ENCODE results near the gene A2ML1.
"Not testable (repeated sequence)": the region's sequence is repeated elsewhere in the genome, so short reads cannot be mapped to it uniquely, and the experiment has no call there.

Gene A2ML1

DNA sequence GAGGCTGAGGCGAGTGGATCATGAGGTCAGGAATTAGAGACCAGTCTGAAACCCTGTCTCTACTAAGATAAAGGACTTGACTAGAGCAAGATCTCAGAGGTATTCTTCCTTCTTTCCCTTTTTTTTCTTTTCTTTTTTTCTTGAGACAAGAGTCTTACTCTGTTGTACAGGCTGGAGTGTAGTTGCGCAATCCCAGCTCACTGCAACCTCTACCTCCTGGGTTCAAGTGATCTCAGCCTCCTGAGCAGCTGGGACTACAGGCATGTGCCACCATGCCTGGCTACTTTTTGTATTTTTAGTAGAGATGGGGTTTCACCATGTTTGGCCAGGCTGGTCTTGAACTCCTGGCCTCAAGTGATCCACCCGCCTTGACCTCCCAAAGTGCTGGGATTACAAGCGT lies 37.0 kb downstream of the A2ML1 start:
- DNase-seq: not testable (repeated sequence)

DNA sequence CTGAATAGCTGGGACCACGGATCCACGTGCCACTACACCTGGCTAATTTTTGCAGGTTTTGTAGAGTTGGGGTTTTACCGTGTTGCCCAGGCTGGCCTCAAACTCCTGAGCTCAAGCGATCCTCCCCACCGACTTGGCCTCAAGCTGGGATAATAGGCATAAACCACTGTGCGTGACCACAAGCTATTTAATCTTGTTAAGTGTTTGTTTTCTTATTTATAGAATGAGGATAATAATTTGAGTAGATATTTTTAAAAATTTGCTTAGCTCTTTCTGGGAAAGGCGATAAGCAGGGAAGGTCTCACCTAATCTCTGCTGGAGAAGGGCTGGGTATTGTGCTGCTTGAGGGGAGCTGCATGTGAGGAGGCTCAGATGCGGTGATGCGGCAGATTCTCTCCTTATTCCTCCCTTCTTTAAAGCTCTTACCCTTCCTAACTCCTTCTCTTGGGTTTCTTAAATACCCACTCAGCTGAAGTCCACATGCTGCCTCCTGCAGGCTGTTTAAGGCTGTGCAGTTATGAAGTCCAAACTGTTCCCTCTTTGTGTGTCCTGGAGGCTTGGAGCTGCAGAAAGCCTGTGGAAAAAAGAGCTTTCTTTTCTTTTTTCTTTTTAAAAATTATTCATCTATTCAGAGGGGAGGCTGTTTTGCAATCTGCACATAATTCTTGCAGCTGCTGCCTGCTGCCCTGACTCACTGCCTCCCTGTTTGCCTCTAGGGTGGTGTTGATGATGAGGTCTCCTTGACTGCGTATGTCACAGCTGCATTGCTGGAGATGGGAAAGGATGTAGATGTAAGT lies 37.9 kb downstream of the A2ML1 start:
- DNase-seq: peak; percentile 73 to 81 (median 77)

DNA sequence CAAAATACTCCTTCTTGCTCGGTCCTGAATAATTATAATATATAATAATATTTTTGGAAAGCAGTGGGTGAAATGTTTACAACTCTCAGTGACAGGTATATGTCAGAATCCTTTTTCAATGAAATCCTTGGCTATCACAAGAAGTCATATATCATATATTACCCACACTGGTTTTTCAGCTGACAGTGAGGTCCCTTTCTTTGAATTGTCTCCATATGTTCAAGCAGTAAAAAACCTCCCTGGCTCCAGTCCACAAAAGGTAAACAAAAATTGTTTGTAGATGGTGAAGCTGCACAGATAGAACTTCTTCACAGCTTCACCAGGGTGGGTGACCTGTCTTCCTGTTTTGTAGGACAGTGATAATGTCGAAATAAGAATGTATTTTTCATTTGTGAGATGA lies 44.0 kb downstream of the A2ML1 start:
- no peak for DNase-seq

DNA sequence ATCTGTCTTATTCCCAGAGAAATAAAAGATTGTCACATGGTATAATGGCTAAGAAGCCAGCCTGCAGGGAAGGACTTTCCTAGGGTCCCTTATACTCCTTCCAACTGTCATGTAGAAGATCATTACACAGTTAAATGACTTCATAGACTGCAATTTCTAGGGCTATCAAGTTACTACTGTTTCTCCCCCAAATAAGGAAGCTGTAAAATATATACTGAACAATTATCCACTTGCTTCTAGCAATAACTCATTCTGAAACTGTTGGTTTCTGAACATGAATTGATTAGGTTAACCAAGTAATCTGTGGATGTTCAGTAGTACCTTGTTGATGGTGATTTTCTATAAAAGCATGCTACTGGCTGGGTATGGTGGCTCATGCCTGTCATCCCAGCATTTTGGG lies 44.6 kb downstream of the A2ML1 start:
- no peak for DNase-seq

DNA sequence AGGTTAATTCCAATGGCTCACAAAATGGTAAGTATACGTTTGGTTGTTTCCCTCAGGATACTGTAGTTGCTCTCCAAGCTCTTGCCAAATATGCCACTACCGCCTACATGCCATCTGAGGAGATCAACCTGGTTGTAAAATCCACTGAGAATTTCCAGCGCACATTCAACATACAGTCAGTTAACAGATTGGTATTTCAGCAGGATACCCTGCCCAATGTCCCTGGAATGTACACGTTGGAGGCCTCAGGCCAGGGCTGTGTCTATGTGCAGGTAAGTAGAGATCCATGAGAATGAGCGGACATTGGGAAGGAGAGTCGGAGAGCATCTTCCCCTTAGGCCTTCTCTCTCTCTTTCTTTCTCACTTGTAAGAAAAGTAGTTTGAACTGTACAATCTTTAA lies 45.4 kb downstream of the A2ML1 start:
- no peak for DNase-seq

DNA sequence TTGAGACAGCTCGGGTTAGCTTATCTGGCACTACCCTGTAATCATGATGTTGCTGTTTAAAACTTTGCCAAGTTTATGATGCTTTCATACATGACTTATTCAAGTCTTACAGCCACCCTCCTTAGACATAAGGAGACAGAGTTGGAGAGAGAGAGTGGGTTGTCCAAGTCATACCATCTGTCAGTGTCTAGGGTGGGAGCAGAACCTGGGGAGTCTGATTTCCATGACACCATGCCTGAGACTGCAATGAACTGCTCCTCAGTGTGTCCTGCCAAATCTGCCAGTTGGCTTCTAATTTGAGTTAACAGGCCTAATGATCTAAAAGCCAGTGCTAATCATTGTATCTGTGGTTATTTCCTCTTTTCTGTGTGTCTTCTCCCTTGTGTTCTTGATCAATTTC lies 48.2 kb downstream of the A2ML1 start:
- peak in 1 of 4 experiments; percentile 11 for DNase-seq

DNA sequence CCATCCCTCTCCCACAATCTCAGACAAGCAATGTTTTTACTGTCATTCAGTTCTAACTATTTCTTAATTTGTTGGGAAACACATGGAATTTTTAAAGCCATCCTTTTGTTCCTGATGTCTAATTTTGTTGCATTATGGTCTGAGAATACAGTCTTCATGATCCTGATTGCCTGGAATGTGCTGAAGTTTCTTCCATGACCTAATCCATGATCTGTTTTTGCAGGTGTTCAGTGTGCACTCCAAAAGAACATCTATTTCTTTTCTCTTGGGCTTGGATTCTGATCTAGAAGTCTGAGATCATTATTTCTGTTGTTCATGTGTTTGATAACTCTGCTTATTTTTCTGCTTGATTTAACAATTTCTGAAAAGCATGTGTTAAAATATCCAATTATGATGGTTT lies 48.6 kb downstream of the A2ML1 start:
- DNase-seq: no peak

DNA sequence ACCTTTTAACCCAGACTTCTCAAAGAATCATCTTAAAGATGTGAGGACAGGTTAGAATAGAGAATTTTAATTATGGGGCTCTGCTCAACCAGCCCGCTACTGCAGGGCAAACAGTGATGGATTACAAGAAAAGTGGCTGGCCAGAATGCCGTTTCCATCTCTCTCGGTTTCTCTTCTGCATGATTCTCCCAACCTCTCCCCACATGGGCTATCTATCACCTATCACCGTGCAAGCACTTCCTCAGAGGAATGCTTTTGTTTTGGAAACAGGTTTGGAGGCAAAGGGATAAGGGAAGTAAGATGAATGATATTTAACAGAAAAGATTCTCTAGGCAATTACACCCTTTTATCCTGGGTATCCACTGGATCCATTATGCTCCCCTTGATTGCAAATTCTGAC lies 54.5 kb downstream of the A2ML1 start:
- DNase-seq: no peak

DNA sequence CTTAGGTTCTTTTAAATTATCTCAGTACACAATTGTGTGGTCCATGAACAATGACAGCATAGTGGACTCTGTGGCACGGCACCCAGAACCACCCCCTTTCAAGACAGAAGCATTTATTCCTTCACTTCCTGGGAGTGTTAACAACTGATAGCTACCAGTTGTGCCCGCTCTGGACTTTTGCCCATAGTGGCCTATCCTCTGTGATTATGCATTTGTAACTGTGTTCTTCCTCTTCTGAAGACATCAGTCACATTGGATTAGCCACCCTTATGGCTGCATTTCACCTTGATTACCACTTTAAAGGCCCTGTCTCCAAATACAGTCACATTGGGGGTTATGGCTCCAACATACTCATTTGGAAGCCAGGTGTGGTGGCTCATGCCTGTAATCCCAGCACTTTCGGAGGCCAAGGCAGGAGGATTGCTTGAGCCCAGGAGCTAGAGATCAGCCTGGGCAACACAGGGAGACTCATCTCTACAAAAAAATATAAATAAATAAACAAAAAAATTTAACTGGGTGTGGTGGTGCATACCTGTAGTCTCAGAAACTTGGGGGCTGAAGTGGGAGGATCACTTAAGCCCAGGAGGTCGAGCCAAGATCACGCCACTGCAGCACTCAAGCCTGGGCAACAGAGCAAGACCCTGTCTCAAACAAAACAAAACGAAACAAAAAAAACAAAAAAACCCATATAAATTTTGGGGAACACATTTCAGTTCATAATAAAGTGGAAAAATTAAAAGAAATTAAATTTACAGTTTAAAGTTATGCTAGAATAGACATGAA lies 64.3 kb downstream of the A2ML1 start:
- no peak for DNase-seq

DNA sequence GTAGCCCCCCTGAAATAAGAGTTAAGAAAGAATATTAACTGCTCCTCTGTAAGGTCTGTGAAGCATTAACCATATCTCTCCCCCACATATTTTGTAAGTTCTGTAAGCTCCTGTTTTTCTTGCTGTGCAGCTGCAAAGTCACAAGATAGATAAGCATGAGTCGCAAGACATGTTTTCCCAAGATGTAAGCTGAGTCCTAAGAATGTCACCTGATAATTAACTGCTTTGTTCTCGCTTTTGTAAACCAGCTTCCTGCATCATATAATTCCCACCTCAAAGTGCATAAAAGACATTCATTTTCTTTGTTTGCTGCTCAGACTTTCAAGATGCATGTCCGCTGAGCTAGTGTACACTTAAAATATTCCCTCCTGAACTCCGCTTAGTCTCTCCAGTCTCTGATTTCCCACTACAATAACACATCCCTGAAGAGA lies 64.9 kb downstream of the A2ML1 start:
- peak in 3 of 4 experiments; percentile 33 to 65 (median 52) for DNase-seq

DNA sequence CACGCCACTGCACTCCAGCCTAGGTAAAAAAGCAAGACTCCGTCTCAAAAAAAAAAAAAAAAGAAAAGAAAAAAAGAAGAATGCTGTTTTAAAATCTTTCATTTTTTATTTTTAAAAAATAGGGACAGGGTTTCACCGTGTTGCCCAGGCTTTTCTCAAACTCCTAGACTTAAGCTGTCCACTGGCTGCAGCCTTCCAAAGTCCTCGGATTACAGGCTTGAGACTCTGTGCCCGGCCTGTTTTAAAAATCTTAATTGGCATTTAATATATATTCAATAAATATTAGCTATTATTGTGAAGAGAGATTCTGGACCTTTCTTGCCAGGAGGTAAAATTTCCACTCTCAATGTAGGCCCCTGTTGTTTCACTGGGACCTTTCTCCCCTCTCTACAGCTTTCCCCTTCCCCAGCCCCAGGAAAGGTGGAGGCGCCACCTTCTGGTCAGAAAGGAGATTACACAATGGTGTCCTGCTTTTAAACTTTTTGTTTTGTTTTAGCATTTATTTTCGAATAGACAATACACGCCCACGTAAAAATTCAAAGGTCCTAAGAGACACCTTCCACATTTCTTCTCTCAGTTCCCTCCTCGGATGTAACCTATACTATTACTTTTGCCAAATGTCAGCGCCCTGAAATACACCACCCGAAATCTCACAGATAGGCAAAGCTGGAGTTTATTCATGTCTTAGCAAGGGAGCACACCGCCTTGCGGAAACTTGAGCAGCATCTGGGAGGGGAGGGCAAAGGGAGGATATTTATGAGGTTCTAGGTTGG lies 68.1 kb downstream of the A2ML1 start:
- DNase-seq: peak; percentile 71 to 81 (median 78)

DNA sequence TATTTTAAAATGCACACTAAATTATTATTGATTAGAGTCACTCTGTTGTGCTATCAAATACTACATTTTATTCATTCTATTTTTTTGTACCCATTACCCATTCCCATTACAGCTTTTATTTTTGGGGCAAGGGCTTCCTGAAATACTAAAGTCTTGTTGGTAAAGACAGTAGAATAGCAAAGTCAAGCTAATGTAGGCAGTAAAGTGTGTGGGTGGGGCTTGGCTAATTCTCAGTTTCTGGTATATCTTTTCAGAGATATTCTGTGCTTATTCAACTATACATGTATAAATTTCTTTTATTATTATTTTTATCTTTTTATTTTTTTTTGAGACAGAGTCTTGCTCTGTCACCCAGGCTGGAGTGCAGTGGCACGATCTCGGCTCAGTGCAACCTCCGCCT lies 69.6 kb downstream of the A2ML1 start:
- peak in 3 of 4 experiments; percentile 41 to 60 (median 60) for DNase-seq

DNA sequence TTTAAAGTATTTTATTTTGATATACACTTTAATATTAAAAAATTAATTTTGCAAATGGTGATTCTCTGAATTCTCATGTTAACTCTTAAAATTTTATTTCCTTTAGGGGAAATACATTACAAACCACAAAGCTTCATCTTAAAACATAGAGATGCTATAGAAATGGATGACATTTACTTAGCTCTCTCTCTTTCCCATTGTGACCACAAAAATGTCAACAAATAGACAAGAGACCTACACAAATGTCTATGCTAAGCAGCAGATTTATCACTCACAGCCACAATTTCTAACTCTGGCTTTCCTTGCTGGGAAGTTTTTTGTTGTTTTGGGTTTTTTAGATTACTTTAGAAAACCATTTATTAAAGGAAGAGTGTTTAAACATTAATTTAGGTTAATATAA lies 72.0 kb downstream of the A2ML1 start:
- DNase-seq: no peak

DNA sequence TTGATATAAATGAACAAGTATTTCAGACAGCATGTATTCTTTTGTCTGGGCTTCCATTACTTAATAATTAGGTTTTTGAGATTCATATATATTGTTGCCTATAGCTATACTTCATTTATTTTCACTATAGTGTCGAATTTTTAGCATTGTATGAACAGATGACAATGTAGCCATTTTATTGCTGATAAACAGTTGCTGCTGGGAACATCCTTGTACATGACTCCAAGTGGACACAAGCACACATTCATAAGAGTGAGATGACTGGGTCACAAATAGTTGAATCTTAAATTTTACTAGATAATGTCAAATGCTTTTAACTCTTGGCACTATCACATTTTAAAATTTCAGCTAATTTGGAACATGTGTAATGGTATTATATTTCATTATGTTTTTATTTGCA lies 72.6 kb downstream of the A2ML1 start:
- DNase-seq: no peak

DNA sequence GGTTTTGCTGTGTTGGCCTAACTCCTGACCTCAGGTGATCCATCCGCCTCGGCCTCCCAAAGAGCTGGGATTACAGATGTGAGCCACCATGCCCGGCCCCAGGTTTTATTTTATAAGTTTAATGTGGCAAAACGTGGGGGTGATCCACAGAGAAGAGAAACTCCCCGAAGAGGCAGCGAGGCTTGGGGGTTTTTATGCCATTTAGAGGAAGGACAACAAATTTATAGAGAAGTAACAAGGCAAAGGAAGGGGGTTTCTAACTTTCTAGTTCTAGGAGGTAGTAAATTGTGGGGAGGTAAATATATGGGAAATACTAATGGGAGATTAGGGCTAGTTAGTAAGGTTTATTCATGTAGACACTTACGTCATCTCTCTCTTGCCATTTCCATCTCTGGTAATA lies 74.7 kb downstream of the A2ML1 start:
- no peak for DNase-seq

DNA sequence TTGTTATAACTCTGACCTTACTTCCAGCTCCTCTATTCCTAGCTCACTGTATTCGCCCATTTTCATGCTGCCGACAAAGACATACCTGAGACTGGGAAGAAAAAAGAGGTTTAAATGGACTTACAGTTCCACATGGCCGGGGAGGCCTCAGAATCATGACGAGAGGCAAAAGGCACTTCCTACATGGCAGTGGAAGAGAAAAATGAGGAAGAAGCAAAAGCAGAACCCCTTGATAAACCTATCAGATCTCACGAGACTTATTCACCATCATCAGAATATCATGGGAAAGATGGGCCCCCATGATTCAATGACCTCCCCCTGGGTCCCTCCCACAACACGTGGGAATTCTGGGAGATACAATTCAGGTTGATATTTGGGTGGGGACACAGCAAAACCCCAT lies 77.4 kb downstream of the A2ML1 start:
- DNase-seq: peak; percentile 37 to 70 (median 50)

DNA sequence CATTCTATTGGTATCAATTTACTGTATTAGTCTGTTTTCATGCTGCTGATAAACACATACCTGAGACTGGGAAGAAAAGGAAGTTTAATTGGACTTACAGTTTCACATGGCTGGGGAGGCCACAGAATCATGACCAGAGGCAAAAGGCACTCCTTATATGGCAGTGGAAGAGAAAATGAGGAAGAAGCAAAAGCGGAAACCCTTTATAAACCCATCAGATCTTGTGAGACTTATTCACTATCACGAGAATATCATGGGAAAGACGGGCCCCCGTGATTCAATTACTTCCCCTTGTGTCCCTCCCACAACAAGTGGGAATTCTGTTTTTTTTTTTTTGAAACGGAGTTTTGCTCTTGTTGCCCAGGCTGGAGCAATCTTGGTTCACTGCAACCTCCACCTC lies 80.3 kb downstream of the A2ML1 start:
- DNase-seq: peak; percentile 83 to 96 (median 92)

DNA sequence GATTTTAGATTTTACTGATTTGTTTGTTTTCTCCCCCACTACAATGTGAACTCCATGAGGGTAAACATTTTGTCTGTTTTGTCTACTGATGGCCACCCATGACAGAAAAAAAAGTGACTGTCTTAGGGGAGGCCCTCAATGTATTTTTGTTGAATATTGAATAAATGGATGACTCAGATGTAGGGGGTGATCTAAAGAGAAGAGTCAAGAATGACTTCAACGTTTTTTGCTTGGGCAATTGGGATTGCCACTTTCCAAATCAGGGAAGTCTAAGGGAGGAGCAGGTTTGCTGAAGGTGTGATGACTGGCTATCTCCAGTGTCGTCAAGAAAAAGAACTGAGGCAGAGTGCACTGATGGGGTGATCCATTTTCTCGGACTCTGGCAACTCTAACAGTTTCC lies 81.2 kb downstream of the A2ML1 start:
- peak in 1 of 4 experiments; percentile 23 for DNase-seq

DNA sequence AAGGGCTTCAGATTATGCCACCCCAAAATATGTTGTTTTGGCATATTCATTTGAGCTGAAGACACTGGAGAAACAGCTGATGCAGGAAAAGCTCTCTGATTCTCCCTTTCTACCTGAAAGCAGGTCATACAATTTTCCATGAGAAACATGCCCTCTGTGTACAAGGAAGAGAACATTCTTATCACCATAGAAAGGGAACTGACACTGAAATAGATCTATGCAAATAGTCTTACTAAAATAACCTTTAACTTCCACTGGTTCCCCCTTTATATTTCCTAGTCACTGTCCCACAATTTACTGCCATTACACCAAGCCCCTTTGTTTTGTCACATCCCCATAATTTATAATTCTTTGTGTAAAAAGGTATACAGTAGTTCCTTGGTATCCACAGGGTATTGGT lies 82.2 kb downstream of the A2ML1 start:
- DNase-seq: no peak

DNA sequence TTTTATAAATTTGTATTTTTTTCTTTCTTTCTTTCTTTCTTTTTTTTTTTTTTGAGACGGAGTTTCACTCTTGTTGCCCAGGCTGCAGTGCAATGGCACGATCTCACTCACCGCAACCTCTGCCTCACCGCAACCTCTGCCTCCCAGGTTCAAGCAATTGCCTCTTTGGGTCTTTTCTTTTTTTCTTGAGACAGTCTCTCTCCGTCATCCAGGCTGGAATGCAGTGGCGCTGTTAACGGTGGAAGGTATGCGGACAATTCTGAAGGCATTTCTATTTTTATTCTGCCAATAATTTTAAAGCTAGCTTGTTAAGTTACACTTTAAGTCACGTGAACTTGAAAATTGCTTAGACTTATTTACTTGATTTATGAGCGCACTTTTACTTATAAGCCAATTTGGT lies 83.1 kb downstream of the A2ML1 start:
- no peak for DNase-seq

DNA sequence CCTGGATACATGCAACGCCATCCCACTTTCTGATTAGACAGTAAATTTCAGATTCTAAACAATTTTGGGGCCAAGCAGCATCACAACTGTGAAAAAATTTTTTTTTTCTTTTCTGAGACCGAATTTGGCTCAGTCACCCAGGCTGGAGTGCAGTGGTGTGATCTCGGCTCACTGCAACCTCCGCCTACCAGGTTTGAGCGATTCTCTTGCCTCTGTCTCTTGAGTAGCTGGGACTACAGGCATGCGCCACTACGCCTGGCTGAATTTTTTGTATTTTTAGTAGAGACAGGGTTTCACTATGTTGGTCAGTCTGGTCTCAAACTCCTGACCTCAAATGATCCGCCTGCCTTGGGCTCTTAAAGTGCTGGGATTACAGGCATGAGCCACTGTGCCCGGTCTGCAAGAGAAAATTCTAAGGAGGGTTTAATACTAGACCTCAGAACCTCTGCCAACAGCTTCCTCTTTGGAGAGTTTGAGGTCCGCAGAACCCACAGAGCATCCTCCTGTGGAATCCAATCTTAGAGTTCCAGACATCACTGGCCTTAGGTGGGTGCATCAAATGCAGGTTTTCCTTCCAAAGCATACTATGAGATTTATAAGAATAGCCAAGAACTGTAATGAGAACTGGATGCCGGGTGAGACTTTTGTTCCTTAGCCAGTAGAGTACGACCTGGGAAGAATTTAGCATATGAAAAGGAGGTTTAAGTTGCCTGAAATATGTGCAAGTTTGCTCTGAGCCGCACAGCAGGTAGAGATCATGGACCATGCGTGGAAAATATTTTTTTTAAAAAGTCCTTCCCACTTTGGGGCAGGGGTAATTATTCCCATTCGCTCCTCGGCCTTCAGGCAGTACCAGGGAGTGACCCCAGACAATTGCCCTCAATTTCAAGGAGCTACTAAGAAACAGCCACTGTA lies 84.1 kb downstream of the A2ML1 start:
- DNase-seq: no peak

DNA sequence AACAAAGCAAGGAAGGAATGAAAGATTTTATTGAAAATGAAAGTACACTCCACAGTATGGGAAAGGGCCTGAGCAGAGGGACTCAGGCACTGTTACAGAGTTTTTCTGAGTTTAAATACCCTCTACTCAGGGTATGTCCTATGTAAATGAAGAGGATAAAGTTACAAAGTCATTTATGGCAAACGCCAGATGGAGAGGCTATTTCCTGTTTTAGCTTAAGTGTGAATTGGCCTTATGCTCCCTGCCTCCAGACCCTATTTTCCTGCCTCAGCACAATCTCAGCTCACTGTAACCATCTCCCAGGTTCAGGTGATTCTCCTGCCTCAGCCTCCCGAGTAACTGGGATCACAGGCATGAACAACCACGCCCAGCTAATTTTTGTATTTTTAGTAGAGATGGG lies 85.1 kb downstream of the A2ML1 start:
- DNase-seq: no peak

All from suppressor macrophage (primary cell).